HG03175 (cell line): ENCODE results near the gene TMC6.
"Not testable (repeated sequence)": the region's sequence is repeated elsewhere in the genome, so short reads cannot be mapped to it uniquely, and the experiment has no call there.

ENCODE experiments used
- ATAC-seq: cut with Tn5 transposase; IDR thresholded peaks from one replicate; pipeline ENCODE4 v1.9.1; 2021; ENCODE audit warnings: mild to moderate bottlenecking, moderate library complexity; ENCODE audit not compliant: unreplicated experiment

The TMC6 gene

GRCh38 chr17:78154903-78155811 is 26.6 kb upstream of the TMC6 start:
- ATAC-seq: peak; percentile 61

- no peak for ATAC-seq
Observed at GRCh38 chr17:78151514-78152008, 23.0 kb upstream of the TMC6 start.

GRCh38 chr17:78148286-78149016 is 19.9 kb upstream of the TMC6 start:
- ATAC-seq: no peak

GRCh38 chr17:78147315-78147998 is 18.9 kb upstream of the TMC6 start:
- ATAC-seq: no peak

- no peak for ATAC-seq
Observed at GRCh38 chr17:78146881-78147280, 18.3 kb upstream of the TMC6 start.

GRCh38 chr17:78146471-78146869 is 17.9 kb upstream of the TMC6 start:
- no peak for ATAC-seq

- no peak for ATAC-seq
Observed at GRCh38 chr17:78144736-78145641, 16.4 kb upstream of the TMC6 start.

- ATAC-seq: no peak
Observed at GRCh38 chr17:78144147-78144719, 15.7 kb upstream of the TMC6 start.

GRCh38 chr17:78143214-78144146 is 14.9 kb upstream of the TMC6 start:
- no peak for ATAC-seq

- no peak for ATAC-seq
Observed at GRCh38 chr17:78142119-78142861, 13.7 kb upstream of the TMC6 start.

GRCh38 chr17:78141437-78142118 is 13.0 kb upstream of the TMC6 start:
- no peak for ATAC-seq

GRCh38 chr17:78140169-78141051 is 11.9 kb upstream of the TMC6 start:
- ATAC-seq: peak; percentile 77

GRCh38 chr17:78139861-78140168 is 11.3 kb upstream of the TMC6 start:
- ATAC-seq: not testable (repeated sequence)

- ATAC-seq: no peak
Observed at GRCh38 chr17:78138204-78139060, 9.9 kb upstream of the TMC6 start.

- no peak for ATAC-seq
Observed at GRCh38 chr17:78137392-78138203, 9.0 kb upstream of the TMC6 start.
